Measurements from ENCODE around the gene C10orf143.
"Not testable (repeated sequence)": the region's sequence is repeated elsewhere in the genome, so short reads cannot be mapped to it uniquely, and the experiment has no call there.

C10orf143 gene

DNA sequence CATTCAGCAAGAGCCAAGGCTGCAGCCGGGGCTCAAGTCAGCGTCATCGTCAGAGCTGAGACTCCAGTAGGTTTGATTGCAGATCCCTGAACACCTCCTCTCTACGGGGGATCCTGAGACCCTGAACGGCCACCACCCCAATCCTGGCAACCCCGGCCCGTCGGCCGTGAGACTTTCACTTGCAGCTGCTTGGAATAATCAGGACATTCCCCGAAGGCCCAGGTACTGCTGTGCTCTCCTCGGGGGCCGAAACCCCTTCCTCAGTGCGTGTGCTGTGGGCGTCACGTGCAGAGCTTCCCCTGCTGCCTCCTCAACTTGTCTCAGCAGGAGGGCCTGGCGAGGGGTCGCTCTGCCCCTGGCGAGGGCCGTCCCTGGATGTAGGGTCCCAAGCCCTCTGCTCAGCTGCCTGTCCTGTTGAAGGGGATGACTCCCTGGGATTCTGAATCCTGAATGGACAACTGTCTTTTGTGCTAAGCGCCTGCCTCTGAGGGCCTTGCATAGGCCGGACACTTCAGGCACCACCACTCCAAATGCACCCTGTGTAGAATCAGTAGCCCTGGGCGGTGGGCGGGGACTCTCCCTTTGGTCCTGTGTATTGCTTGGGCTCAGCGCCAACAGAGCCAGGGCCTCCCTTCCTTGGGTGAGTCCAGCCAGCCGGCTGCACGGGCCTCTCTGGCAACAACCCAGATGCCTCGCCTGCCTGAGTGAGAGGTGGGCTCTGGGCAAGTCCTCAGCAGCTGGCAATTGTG is 82.7 kb downstream of the C10orf143 start:
- no peak for DNase-seq

DNA sequence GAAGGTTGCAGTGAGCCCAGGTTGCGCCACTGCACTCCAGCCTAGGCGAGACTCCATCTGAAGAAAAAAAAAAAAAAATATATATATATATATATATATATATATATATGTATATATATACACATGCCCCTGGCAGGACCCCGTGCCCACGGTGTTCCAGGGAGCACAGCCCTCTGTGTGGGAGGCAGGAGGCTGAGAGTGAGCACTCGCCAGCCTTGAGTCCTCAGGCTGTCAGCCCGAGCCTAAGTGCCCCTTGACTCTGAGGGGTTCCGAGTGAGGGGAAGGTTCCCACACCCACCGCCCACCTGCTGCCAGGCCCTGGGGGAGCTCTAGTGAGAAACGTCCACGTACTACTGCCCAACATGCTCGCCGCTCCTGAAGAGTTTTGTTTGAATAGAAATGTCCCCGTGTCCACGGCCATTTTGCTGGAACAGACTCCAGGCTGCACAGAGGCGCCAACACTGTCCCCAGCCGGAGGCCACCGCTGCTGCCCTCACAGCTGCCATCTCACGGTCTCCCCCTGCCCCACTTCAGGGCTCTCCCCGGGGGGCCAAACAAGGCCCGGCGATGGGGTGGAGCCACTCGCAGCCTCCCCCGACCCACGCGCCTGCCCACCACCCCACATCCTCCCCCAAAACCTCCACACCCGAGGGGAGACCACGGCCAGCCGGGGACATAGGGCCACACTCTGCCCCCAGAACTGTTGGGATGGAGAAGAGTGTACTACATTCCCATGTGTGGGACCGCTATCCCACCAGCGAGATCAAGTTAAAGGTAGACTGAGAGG is 83.8 kb downstream of the C10orf143 start:
- DNase-seq: no peak

DNA sequence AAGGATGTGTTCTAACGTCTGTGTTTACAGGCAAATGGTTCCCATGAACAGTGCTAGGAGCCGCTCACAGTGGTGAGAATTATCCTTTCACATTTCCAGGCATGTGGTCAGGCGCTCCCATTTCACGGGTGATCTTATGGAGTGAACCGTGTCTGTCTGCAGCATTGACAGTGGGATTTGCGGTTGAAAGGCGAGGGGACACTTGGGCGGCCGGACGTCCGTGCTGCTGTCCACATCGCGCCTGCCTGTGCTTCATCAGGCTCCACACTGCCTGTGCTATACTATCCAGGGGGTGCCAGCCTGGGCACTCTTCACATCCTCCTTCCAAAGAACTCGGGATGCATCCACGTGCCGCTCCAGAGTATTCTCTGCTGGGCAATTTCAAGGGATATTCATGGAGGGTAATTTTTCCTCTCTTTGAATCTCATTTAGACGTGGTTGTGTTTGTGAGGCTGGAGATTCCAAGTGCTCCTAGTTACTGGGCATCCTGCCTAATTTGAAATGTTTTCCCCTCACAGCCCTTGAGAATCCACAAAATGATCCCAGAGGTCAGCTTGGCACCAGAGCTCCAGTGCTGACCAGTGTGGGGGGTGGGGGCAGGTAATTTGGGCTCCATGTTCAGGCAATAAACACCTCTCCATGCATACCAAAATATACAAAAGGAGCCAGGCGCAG is 84.7 kb downstream of the C10orf143 start:
- no peak for DNase-seq

DNA sequence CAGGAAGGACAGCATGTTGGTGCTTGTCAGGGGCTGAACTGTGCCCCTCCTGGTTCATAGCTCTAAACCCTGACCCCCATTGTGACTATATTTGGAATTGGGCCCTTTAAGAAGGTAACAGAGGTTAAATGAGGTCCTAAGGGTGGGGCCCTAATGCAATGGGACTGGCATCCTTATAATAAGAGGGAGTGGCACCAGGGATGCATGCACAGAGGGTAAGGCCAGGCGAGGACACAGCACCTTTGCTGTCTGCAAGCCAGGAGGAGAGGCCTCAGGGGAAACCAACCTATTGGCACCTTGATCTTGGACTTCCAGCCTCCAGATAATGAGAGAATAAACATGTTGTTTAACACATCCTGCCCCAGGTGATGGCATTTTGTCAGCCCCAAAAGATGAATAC is 85.3 kb downstream of the C10orf143 start:
- no peak for DNase-seq

DNA sequence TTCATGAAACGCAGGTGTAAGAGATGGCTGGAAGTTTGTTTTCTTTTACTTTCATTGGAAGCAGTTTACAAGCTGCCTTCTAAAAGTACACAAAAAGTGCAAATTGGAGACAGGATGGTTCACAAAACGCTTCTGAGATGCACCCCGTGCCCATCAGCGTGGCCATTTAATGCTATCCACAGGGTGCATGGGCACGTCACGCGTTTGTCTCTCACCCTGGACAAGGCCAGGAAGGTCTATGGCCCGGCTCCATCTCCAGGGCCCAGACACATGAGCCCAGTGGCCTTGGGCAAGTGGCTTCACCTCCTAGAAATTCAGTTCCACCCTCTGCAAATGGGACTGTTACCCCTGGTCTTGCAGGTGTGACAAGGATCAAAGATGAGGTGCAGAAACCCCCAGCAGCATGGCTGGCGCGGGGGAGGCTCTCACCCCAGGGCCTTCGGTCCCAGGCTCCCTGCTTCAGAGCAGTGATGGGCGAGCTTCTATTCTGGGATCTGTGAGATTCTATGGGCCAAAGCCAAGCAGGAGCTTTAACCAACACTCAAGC is 85.8 kb downstream of the C10orf143 start:
- no peak for DNase-seq

DNA sequence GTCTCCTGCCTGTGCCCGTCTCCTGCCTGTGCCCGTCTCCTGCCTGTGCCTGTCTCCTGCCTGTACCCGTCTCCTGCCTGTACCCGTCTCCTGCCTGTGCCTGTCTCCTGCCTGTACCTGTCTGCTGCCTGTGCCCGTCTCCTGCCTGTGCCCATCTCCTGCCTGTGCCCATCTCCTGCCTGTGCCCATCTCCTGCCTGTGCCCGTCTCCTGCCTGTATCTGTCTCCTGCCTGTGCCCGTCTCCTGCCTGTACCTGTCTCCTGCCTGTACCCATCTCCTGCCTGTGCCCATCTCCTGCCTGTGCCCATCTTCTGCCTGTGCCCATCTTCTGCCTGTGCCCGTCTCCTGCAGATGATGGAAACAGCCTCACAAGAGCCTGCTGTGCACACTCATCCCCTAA is 86.3 kb downstream of the C10orf143 start:
- DNase-seq: not testable (repeated sequence)

DNA sequence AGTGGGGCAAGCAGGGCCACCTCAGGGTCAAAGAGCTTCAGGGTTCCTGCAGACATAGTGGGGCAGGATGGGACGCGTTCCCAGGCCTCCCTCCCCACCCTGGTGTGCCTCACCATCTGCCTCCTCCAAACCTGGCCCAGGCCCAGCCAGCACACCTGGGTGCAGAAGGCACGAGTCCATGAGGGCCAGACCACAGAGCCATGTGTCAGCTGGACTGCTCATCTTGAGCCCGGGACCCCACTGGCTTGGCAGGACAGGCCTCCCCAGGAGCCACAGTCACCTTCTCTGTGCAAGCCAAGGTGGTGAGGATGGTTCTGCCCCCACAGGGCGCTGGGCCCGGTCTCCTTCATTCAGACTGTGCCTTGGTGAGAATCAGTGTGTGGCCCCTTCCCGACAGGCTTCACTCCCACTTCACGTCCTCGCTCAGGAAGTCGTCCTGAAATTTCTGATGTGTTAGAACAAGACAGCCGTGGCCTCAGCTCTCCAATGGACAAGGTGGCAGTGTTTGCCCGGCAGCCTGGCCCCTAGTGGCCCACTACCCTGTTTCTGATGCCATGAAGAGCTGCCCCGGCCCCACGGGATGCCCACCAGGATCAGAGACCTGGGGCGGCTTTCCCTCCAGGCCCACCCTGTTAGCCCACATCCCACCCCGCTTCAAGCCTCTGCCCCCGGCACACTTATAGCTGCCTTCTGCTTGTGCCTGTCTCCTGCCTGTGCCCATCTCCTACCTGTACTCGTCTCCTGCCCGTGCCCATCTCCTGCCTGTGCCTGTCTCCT is 87.0 kb downstream of the C10orf143 start:
- DNase-seq: no peak

DNA sequence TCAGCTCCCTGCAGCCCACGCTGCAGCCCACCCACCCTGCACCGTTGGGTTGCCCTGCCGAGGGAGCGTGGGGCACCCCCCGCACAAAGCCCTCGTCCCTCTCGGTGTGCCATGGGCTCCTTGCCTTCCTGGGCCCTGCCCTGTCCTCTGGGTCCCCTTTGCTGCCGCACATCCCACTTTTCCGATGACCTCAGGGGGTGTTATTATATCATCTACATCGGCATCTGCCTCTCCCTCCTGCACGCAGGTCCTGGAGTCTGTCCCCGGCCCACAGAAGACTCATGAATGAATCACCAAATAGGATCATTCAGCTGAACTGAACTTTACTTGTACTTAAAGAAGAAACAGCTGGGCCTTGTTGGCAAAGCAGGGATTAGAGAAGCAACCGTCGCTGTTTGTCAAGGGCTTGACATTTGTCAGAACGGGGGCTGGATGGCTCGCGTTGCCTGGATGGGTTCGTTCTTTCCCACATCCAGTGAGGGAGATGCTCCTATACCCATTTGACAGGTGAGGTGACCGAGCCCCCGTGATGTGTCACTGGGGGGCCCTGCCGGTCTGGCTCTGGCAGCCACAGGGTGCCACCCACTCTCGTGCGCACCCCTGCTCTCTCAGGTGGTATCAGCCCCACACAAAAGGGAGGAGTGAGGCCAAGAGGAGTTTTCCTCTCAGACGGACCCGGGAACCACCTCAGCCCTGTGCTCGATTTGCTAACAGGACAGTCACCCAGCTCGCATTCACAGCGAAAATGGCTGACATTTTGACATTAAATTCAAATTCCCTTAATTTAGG is 87.9 kb downstream of the C10orf143 start:
- DNase-seq: no peak

DNA sequence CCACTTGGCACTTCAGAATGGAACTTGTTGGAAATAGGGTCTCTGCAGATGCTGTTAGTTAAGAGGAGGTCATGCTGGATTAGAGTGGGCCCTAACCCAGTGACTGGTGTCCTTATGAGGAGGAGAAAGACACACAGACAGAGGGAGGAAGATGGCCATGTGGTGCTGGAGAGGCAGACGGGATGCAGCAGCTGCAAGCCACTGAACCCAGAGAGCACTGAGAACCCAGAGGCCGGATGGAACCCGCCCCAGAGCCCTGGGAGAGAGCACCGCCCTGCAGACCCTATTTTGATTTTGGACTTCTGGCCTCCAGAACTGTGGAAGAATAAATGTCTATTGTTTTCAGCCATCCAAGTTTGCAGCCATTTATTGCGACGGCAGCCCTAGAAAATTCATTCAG is 88.5 kb downstream of the C10orf143 start:
- DNase-seq: no peak

DNA sequence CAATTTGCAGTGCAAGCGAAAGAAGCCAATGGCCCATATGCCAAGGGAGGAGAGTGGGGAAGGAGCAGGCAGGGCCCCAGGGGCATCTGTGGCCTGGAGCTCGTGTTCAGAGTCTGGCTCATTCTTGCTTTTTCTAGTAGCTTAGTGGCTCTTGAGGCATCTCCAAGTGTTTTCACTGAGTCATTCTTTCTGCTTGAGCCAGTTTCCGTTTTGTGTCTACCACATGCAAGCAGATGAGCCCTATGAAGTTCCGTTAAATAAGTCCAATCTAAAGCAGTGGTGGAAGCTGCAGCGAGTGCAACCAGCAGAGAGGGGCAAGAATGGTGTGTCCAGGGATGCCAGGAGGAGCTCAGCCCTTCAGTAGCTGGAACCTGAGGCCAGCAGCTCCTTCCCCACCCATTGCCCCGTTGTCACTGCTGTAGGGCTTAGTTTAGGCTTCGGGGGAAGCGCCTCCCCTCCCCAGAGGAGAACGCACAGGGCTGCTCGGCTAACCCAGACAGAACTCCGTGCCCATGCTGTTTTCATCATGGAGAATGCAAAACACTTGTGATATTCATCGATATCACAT is 89.2 kb downstream of the C10orf143 start:
- DNase-seq: no peak

DNA sequence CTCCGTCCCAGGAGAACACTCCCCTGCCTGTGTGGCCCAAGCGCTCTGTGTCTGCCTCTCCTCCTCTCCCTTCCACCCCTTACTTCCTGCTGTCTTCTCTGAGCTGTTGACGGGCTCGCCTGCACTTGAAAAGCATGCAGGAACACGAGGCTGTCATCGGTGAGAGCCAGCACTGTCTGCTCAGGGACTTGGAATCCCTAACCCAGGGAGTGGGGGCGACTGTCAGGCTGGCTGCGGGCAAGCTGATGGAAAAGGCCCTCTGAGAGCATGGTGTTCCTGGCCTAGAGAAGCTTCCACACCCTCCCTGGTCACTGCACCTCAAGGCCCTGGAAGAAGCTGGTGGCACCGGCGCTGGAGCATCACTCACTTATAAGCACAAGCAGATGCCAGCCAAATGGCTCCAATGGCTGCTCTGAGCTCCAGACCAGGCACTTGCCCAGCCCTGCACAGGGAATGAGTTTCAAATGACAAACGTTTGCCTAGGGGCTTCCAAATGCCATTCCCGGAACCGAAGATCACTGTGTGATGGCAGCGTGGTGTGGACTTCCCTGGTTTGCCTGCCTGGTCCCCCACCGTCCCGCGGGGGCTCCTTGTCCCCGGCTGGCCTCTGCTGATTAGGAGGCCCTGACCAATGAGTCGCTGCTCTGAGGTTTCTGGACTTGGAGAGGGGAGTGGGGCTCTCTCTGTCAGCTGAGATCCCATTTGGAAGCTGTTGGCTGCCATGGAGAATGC is 89.8 kb downstream of the C10orf143 start:
- no peak for DNase-seq

DNA sequence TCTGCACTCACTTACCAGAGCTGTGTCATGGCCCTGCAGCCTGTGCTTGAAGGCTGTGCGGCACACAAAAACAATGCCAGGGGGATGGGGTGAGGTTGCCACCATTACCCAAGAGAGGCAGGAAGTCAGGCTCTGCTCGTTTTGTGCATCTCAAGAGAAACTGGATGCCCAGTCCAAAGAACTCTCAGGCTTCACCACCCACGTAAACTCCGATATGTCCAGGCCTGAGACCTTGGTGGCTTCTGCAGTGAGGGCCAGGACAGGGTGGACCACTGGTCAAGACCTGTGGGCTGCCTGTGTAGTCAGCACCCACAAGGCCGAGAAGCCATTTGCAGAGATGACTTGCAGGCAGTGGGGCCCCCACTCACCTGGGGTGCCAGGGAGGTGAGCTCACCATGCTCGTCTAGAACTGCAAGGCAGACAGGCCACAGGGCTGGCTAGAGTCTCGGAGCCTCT is 91.9 kb downstream of the C10orf143 start:
- no peak for DNase-seq

DNA sequence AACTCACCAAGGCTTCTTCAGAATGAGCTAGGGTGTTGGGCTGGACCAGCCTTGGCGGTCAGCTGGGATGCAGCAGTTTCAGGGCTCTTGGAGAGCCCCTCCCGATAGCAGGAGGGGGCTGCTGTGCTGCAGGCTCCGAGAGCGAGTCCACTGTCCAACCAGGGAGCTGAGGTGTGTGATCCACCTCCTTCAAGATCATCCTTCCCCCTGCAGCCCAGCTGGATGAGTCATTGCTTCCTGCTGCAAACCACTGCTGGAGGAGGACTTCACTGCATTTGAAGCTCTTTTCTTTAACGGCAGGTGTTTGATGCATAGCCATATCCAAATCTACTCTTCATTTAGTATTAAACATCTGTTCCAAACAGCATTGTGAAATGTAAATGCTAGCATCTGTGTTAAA is 92.4 kb downstream of the C10orf143 start:
- DNase-seq: no peak

DNA sequence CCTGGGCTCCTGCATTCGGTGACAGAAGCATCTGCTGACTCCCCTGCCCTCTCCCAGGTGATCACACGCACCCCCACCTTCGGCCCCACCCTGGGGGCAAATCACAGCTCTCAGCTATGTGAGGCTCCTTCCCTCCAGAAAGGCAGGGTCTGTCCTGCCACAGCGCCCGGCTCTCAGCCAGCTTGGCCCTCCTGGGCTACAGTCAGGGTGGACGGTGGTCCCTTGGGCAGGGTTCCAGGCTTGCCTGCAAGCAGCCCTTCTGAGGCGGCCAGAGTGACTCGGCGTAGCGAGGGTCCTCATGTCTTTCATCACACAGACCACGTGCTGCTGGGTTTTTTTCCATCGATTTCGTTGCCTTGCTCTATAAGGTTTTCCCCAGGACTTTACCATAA is 93.0 kb downstream of the C10orf143 start:
- DNase-seq: no peak

DNA sequence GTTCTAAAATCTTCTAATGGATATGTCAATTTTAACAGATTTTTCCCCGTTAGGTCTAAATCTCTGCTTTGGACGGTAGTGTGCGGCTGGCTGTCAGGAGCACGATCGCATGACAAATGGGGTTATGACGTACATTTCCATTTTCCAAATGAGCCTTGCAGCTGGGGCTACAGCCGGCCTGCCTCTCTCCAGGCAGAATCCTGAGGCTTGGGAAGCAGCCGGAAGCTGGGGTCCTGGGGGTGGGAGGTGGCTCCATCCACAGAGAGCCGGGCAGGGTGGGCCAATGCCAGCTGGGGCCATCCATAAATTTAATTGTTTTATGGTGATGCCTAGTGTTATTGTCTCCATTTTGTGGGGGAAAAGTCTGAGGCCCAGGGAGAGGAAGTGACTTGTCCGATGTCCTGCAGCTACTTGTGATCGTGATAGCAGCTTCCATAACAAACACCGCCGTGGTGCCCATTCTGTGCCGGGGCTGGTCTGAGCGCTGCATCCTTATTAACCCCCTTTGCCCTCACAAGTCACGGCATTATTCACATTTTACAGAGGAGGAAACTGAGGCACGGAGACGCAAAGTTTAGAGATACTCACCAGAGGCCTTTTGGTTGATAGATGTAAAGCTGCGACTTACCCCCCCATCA is 93.5 kb downstream of the C10orf143 start:
- DNase-seq: no peak

DNA sequence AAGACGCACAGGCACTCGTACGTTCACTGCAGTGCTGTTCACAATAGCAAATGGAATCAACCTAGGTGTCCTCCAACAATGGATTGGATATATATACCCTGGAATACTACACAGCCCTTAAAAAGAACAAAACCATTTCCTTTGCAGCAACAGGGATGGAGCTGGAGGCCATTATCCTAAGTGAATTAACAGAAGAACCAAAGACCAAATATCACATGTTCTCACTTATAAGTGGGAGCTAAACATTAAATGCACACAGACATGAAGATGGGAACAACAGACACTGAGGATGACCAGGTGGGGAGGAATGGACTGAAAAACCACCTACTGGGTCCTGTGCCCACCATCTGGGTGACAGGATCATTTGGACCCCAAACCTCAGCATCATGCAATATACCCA is 94.5 kb downstream of the C10orf143 start:
- no peak for DNase-seq

DNA sequence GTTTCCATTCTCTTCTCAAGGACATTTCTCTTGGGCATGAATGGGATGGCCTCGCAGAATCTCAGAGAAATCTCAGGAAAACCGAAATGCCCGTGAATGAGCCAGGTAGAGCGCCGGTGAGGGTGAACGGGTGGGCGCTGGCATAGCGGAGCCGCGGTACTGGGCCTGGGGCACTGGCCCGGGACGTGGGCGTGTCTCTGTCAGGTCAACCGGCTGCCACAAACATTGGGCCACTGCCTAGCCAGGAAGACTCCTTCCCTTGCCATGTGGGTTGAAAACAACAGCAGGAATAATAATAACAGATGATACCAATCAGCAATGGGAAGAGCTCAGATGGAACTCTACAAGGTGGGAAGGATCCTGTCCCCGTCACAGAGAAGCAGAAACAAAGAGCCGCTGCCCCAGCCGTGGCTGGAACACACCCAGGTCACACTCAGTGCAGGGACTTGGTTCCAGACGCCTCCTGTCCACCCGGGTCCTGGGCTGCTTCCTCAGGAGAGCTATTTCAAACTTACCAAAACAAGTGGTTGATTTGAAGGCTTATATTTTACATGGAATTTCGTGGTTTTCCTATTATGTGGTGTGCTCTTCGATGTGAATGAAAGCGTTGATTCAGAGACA is 95.4 kb downstream of the C10orf143 start:
- no peak for DNase-seq

DNA sequence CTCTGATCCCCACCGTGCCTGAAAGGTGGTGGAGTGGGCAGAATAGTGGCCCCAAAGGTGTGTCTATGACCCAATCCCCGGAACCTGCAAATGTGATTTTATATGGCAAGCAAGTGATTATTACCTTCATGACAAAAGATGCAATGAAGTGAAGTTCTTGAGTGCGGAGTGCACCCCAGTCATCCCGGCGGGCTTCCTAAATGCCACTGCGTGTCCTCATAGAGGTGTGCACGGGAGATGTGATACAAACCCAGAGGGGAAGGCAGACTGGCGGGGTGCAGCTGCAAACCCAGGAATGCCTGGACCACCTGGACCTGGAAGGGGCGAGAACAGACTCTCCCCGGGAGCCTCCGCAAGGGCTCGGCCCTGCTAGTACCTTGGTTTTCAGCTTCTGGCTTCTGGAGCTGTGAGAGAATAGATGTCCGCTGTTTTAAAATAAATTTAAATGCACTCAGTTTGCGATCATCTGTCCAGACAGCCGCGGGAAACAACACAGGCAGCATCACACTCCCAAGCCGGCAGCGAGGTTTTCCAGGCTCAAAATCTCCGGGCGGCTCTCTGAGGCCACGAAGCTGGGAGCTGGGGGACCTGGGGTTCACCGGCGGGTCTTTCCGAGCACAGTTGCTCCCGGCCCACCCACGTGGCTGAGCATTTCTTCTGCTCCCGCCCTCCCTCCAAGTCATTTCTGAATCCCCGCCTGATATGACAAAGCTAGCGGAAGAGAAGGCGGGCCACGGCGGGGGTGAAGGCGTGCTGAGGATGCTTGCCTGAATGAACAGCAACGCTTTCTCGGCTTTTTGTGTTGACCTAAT is 96.2 kb downstream of the C10orf143 start:
- DNase-seq: no peak
